Measurements from ENCODE around the gene PSMB9. TPM values are rescaled to one million over a fixed set of nuclear protein-coding genes. Genes with fewer than 3 reads are reported as not detected.

Gene PSMB9
- total and polyA plus RNA-seq, 2 of the 4 experiments (the other 2 are of a cell fraction): 9.0 to 12.8 TPM

- DNase-seq: no peak
- Histone ChIP-seq H3K9ac (ENCODE audit: low read depth, low read length) (no peak overlapping the region), H3K4me3 (ENCODE audit: insufficient read depth, low read depth, low read length) (no peak overlapping the region), H3K4me2 (ENCODE audit: low read depth, low read length) (no peak overlapping the region), H2AK9ac (replicated peaks; ENCODE audit: low read depth, low read length, poor library complexity) (no peak overlapping the region), H2AK5ac (ENCODE audit: low read depth, low read length) (no peak overlapping the region), H3K4ac (ENCODE audit: low read depth, low read length) (no peak overlapping the region), H3K14ac (replicated peaks; ENCODE audit: low read depth, low read length) (no peak overlapping the region), H2AFZ (replicated peaks; ENCODE audit: low read length, poor library complexity) (no peak overlapping the region), H3K27me3 (ENCODE audit: control insufficient read depth, insufficient read depth, low read length) (no peaks in the 10 kb centered on the region), H2BK20ac (ENCODE audit: low read depth, low read length) (no peak overlapping the region), H3K36me3 (ENCODE audit: control insufficient read depth, insufficient read depth, low read length) (peaks cover 34% of the 10 kb centered on the region), H2BK120ac (ENCODE audit: low read depth, low read length) (no peak overlapping the region), H4K20me1 (ENCODE audit: insufficient read depth, low read length) (no peaks in the 10 kb centered on the region), H3K4me1 (ENCODE audit: control insufficient read depth, insufficient read depth, low read length) (peaks cover 2% of the 10 kb centered on the region; the same call in 1 of the 2 replicates), H3K79me1 (ENCODE audit: low read depth in 1 of 2, low read length in 2 of 2) (peaks cover 2 to 46% of the 10 kb centered on the region in 2 experiments), H2BK5ac (ENCODE audit: low read depth, low read length, poor library complexity, severe bottlenecking) (no peak overlapping the region), H3K27ac (ENCODE audit: insufficient read depth, low read length) (no peak overlapping the region), H3K9me1 (ENCODE audit: insufficient read depth, low read length) (peaks cover 23% of the 10 kb centered on the region), H3K18ac (ENCODE audit: low read depth, low read length) (no peak overlapping the region), H4K8ac (ENCODE audit: low read depth in 2 of 2, low read length in 2 of 2) (no peak overlapping the region), H4K5ac (ENCODE audit: low read depth, low read length) (no peak overlapping the region), H4K91ac (ENCODE audit: insufficient read depth, low read depth, low read length) (no peak overlapping the region), H3K23ac (ENCODE audit: low read depth, low read length) (no peak overlapping the region), H3K9me3 (ENCODE audit: control insufficient read depth, insufficient read depth, low read length) (no peaks in the 10 kb centered on the region), H2BK15ac (ENCODE audit: low read depth, low read length) (no peak overlapping the region), H3K56ac (ENCODE audit: extremely low read depth, insufficient read depth, low read length) (no peak overlapping the region)
- ChIA-PET POLR2A (ENCODE audit: unreplicated experiment) (no interaction called here), CTCF (no interaction called here)
- no peak for TF ChIP-seq CTCF (conservative IDR thresholded peaks at IDR 0.05; ENCODE audit: low read depth, low read length)
- intact Hi-C loops (cut with micrococcal nuclease): no loop called here
- 100% methylated on average over 5 of the region's 10 CpGs; no CpG with 5 or more reads in 1 of the 2 experiments for WGBS, 2 experiments (ENCODE audit: extremely low coverage in 2 of 2, insufficient read length in 1 of 2)
- no TSS peak for BruUV-seq (replicated peaks)
- dilution Hi-C loops (cut with HindIII; ENCODE audit: low sequenced_read_pairs, unreplicated experiment): no loop called here
- in situ Hi-C loops (cut with MboI; ENCODE audit: low sequenced_read_pairs): no loop called here
- no peak for ATAC-seq (ENCODE audit: low read depth)
Measured at GRCh38 chr6:32847004-32847403, 7.0 kb upstream of the PSMB9 start.

Measured in IMR-90 (cell line).